Mucosa of stomach (tissue), 1 donor: Measurements from ENCODE around the gene AXL.

Experiments
- H3K27me3 ChIP-seq: one replicate; pipeline ENCODE4 v1.7.0; 2013; ENCODE audit warnings: mild to moderate bottlenecking, low read length; ENCODE audit not compliant: control insufficient read depth, insufficient read depth
- H3K36me3 ChIP-seq: one replicate; pipeline ENCODE4 v1.7.0; 2013; ENCODE audit warnings: low read length; ENCODE audit not compliant: control insufficient read depth, insufficient read depth
- H3K4me1 ChIP-seq: one replicate; pipeline ENCODE4 v1.7.0; 2013; ENCODE audit warnings: mild to moderate bottlenecking, low read length; ENCODE audit not compliant: control insufficient read depth, insufficient read depth
- H3K4me3 ChIP-seq: one replicate; pipeline ENCODE4 v1.7.0; 2013; ENCODE audit warnings: low read length
- H3K9ac ChIP-seq: one replicate; pipeline ENCODE4 v1.7.0; 2013; ENCODE audit warnings: mild to moderate bottlenecking, low read length, moderate library complexity
- H3K9me3 ChIP-seq: one replicate; pipeline ENCODE4 v1.7.0; 2013; ENCODE audit warnings: mild to moderate bottlenecking, low read length, moderate library complexity; ENCODE audit not compliant: control insufficient read depth
- donor health status: Pancreatic carcinoma.

The AXL gene

GRCh38 chr19:41309180-41310032, 90.4 kb downstream of the AXL start:
- H3K9me3 ChIP-seq: no peaks in the 10 kb centered on the region
- H3K27me3 ChIP-seq: no peaks in the 10 kb centered on the region
- peaks cover 17% of the 10 kb centered on the region for H3K36me3 ChIP-seq
- peak overlapping the region; percentile 72 for H3K4me3 ChIP-seq
- H3K4me1 ChIP-seq: peaks cover 22% of the 10 kb centered on the region
- H3K9ac ChIP-seq: peak overlapping the region; percentile 82

DNA sequence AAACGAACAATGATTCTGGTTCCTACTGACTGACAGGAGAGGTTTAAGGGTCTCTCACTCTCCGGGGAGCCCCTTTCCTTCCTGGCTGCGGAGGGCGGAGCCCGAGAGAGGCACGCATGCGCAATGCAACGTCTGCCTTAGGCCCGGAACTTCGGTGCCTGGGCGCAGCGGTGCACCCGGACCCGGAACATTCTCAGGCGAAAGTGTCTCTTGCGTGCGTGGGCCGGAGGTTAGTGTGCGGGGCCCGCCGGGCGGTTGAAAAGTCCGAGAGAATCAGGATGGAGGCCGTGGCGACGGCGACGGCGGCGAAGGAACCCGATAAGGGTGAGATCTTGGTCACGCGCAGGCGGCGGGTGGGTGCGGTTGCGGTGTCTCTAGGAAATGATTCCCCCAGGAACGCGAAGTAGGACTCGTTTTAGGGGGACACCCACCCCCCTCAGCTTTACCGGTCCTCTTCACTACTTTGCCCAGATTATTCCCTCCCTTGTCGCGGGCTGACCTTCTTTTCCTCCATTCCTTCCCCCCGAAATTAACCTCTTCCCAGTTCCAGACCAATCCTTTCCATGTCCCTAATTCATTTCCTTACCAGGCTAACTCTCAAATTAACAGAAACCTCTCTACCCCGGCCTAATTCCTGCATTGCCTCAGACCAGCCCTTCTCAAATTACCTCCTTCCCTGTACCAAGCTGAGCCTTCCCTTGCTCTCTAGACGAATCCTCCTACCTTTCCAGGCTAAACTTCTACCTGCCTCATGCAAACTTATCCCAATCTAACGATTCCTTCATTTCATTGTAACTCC, 91.2 kb downstream of the AXL start, which contains the start of gene CCDC97:
CCDC97 (plus strand) TSS at position 140 of the 799 bp plus-strand sequence; CDS start at position 279, 139 bp downstream.
- H3K9me3 ChIP-seq: no peaks in the 10 kb centered on the region
- H3K27me3 ChIP-seq: no peaks in the 10 kb centered on the region
- peaks cover 8% of the 10 kb centered on the region for H3K36me3 ChIP-seq
- H3K4me1 ChIP-seq: peaks cover 22% of the 10 kb centered on the region
- H3K9ac ChIP-seq: peak within 1 kb of the TSS; percentile 82
- H3K4me3 ChIP-seq: peak within 1 kb of the TSS; percentile 72

- H3K4me1 ChIP-seq: peaks cover 22% of the 10 kb centered on the region
- H3K36me3 ChIP-seq: peaks cover 2% of the 10 kb centered on the region
- H3K4me3 ChIP-seq: no peak overlapping the region
- H3K27me3 ChIP-seq: no peaks in the 10 kb centered on the region
- H3K9ac ChIP-seq: peak overlapping the region; percentile 82
- H3K9me3 ChIP-seq: no peaks in the 10 kb centered on the region
Observed at GRCh38 chr19:41311072-41311471, 92.0 kb downstream of the AXL start.
